Smooth muscle cell (in vitro differentiated cells): Measurements from ENCODE around the gene PACS1. TPM values are rescaled to one million over a fixed set of nuclear protein-coding genes. Genes with fewer than 3 reads are reported as not detected.

ENCODE experiments used
- DNase-seq: peaks from one replicate; lab custom pipeline; 2025; ENCODE audit not compliant: unreplicated experiment; lab: John Stamatoyannopoulos, UW
- H2AFZ ChIP-seq: fragments of 200-600 bp; sonication (generic); 2 replicates; pipeline ENCODE4 v1.6.0; 2016; ENCODE audit warnings: antibody characterized with exemption, low read depth, mild to moderate bottlenecking
- H3F3A ChIP-seq: fragments of 200-600 bp; sonication (generic); 2 replicates; pipeline ENCODE4 v1.6.0; 2017; ENCODE audit warnings: antibody characterized with exemption, low read depth
- H3K27ac ChIP-seq: fragments of 200-600 bp; sonication (generic); 2 replicates; pipeline ENCODE4 v1.5.1; 2016; ENCODE audit warnings: low read depth, mild to moderate bottlenecking
- H3K27me3 ChIP-seq: fragments of 200-600 bp; sonication (generic); 2 replicates; pipeline ENCODE4 v1.6.1; 2016; ENCODE audit warnings: low read depth, mild to moderate bottlenecking
- H3K36me3 ChIP-seq: fragments of 200-600 bp; sonication (generic); 2 replicates; pipeline ENCODE4 v1.5.1; 2016; ENCODE audit warnings: low read depth
- H3K4me1 ChIP-seq: fragments of 200-600 bp; sonication (generic); 2 replicates; pipeline ENCODE4 v1.5.1; 2016; ENCODE audit warnings: low read depth
- H3K4me2 ChIP-seq: fragments of 200-600 bp; sonication (generic); 2 replicates; pipeline ENCODE4 v1.6.0; 2016; ENCODE audit warnings: mild to moderate bottlenecking
- H3K4me3 ChIP-seq: fragments of 200-600 bp; sonication (generic); 2 replicates; pipeline ENCODE4 v1.5.1; 2016; ENCODE audit warnings: mild to moderate bottlenecking
- H3K79me2 ChIP-seq: fragments of 200-600 bp; sonication (generic); 2 replicates; pipeline ENCODE4 v1.6.0; 2016; ENCODE audit warnings: low read depth, mild to moderate bottlenecking
- H3K9ac ChIP-seq: fragments of 200-600 bp; sonication (generic); 2 replicates; pipeline ENCODE4 v1.6.0; 2016; ENCODE audit warnings: low read depth
- H3K9me3 ChIP-seq: fragments of 200-600 bp; sonication (generic); replicated peaks from 2 replicates; pipeline ENCODE4 v1.5.1; 2016; ENCODE audit warnings: low read depth
- H4K20me1 ChIP-seq: fragments of 200-600 bp; sonication (generic); 2 replicates; pipeline ENCODE4 v1.6.0; 2016; ENCODE audit warnings: low read depth
- CTCF ChIP-seq: fragments of 200-600 bp; sonication (generic); IDR thresholded peaks from 2 replicates; pipeline ENCODE4 v1.5.1; 2017; ENCODE audit warnings: borderline replicate concordance, mild to moderate bottlenecking, antibody characterized with exemption; ENCODE audit not compliant: insufficient read depth, poor library complexity, severe bottlenecking
- WGBS: methylation state at CpG from one replicate; pipeline ENCODE4 v1.1.7; 2016; ENCODE audit warnings: low lambda C conversion rate; 5-methylcytosine and 5-hydroxymethylcytosine counted together
- polyA plus RNA-seq: library from polyadenylated mRNA; unstranded; fragments of >200 nt; fragmentation: Nextera tagmentation; extraction: Ambion mirVana; gene quantifications from 2 replicates; pipeline ENCODE4 v1.2.1, GENCODE V29; 2016
- total RNA-seq: library from RNA; depleted of rRNA; stranded (reverse); fragments of >200 nt; gene quantifications from 2 replicates; pipeline ENCODE4 v1.2.3, GENCODE V29; 2014

PACS1 gene
- total and polyA plus RNA-seq, 2 experiments from 2014 or later, result 87.6 to 140 TPM

- Histone ChIP-seq H3K27ac (peak overlapping the region; percentile 93), H3K9me3 (no peaks in the 10 kb centered on the region), H2AFZ (no peak overlapping the region), H3K36me3 (no peaks in the 10 kb centered on the region), H3K4me3 (peak overlapping the region; percentile 71), H3K4me2 (peak overlapping the region; percentile 86), H3K27me3 (peaks cover 26% of the 10 kb centered on the region), H3F3A (no peaks in the 10 kb centered on the region), H4K20me1 (peaks cover 47% of the 10 kb centered on the region), H3K9ac (peak overlapping the region; percentile 90), H3K79me2 (peaks cover 35% of the 10 kb centered on the region), H3K4me1 (peaks cover 15% of the 10 kb centered on the region)
- DNase-seq, result no peak
- no peak for TF ChIP-seq CTCF
- 44% methylated on average over 20 of the region's 20 CpGs for WGBS
Measured at GRCh38 chr11:66287889-66288670, 218.0 kb downstream of the PACS1 start.

- no peak for TF ChIP-seq CTCF
- H3K4me1 ChIP-seq, result peaks cover 15% of the 10 kb centered on the region
- no peaks in the 10 kb centered on the region for H3F3A ChIP-seq
- H3K9ac ChIP-seq, result peak within 1 kb of the TSS; percentile 90
- H3K9me3 ChIP-seq, result no peaks in the 10 kb centered on the region
- H4K20me1 ChIP-seq, result peaks cover 41% of the 10 kb centered on the region
- H3K27ac ChIP-seq, result peak within 1 kb of the TSS; percentile 93
- H3K4me3 ChIP-seq, result peak within 1 kb of the TSS; percentile 71
- H2AFZ ChIP-seq, result no peak within 1 kb of the TSS
- no peaks in the 10 kb centered on the region for H3K36me3 ChIP-seq
- peak within 1 kb of the TSS; percentile 86 for H3K4me2 ChIP-seq
- H3K79me2 ChIP-seq, result peaks cover 35% of the 10 kb centered on the region
- H3K27me3 ChIP-seq, result peaks cover 35% of the 10 kb centered on the region
- WGBS, result under 1% methylated on average over 63 of the region's 87 CpGs
- DNase-seq, result peak; percentile 94
Measured at GRCh38 chr11:66288671-66289547, 218.8 kb downstream of the PACS1 start, which contains the start of gene YIF1A. YIF1A (minus strand) TSS chr11:66289143; CDS start chr11:66288985, 158 bp downstream.

DNA sequence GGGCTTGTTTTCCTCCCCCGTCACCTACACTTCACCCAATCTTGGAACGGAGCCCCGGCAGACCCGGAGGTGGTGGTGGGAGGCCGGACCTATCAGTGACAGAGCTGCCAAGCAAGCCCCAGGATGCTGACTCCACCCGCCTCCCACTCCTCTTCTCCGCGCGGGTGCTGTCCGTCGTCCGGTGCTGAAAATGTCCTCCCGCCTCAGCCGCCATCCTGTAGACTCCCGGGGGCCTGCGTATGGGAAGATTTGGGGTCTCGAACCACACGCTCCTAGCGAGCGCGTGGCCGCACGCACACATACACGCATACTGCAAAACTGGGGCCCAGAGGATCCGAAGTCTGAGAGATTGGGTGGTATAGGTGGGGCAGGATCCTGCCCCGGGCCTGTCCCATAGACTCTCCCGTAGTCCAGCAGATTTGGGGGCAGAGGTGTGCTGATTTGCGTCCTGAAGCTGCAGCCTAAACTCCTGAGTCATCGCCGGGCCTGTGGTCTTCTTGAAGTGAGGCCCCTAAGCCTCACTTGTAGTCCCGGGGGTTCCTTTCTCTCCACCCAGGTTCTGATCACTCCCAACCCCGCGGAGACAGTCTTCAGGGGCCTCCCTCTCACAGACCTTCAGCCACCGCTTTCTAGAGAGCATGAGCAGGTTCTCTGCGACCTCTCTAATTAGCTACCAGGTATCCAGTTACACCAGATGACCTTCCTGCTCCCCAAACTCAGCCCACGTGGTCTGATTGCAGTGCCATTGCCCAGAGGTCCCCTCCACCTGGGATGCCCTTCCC, 219.7 kb downstream of the PACS1 start:
- H3K27ac ChIP-seq, result peak overlapping the region; percentile 93
- TF ChIP-seq CTCF, result no peak
- H3K4me3 ChIP-seq, result peak overlapping the region; percentile 71
- no peaks in the 10 kb centered on the region for H3K36me3 ChIP-seq
- 19% methylated on average over 36 of the region's 36 CpGs for WGBS
- peaks cover 15% of the 10 kb centered on the region for H3K4me1 ChIP-seq
- H3F3A ChIP-seq, result no peaks in the 10 kb centered on the region
- no peaks in the 10 kb centered on the region for H3K9me3 ChIP-seq
- peaks cover 35% of the 10 kb centered on the region for H3K27me3 ChIP-seq
- H4K20me1 ChIP-seq, result peaks cover 32% of the 10 kb centered on the region
- H3K4me2 ChIP-seq, result peak overlapping the region; percentile 84
- H3K79me2 ChIP-seq, result peaks cover 35% of the 10 kb centered on the region
- peak; percentile 92 for DNase-seq
- peak overlapping the region; percentile 84 for H3K9ac ChIP-seq
- no peak overlapping the region for H2AFZ ChIP-seq
